H1 (cell line): ENCODE data around the gene NUBP1. TPM values are rescaled to one million over a fixed set of nuclear protein-coding genes. Genes with fewer than 3 reads are reported as not detected.

ENCODE experiments used
- BCL11A ChIP-seq, 2 experiments: IDR thresholded peaks; one replicate each; pipeline ENCODE4 v1.6.1; 2011; ENCODE audit warnings: low read depth in 2 of 2, low read length in 2 of 2, mild to moderate bottlenecking in 2 of 2
- CBX8 ChIP-seq: fragments of 300-800, 300-1000 bp; sonication (generic); IDR thresholded peaks from 2 replicates; pipeline ENCODE4 v1.7.1; 2016; ENCODE audit warnings: low read depth, low read length, borderline replicate concordance
- CEBPB ChIP-seq: IDR thresholded peaks from 2 replicates; pipeline ENCODE4 v1.6.1; 2012; ENCODE audit warnings: low read depth, low read length
- CREB1 ChIP-seq: IDR thresholded peaks from 2 replicates; pipeline ENCODE4 v1.6.1; 2012; ENCODE audit warnings: inconsistent platforms
- CTBP2 ChIP-seq: IDR thresholded peaks from 2 replicates; pipeline ENCODE4 v1.7.0; 2011; ENCODE audit warnings: borderline replicate concordance, mild to moderate bottlenecking, moderate library complexity, mixed read lengths, low read length; ENCODE audit not compliant: insufficient read depth, insufficient read length
- GABPA ChIP-seq: IDR thresholded peaks from 2 replicates; pipeline ENCODE4 v1.6.1; 2011; ENCODE audit warnings: mild to moderate bottlenecking, low read length, moderate library complexity, borderline replicate concordance; ENCODE audit not compliant: insufficient read depth
- GTF2F1 ChIP-seq: IDR thresholded peaks from 2 replicates; pipeline ENCODE4 v1.6.1; 2012; ENCODE audit warnings: low read depth, low read length, improper control_type of control experiment, borderline replicate concordance
- HDAC6 ChIP-seq: IDR thresholded peaks from one replicate; pipeline ENCODE4 v1.7.1; 2012; ENCODE audit warnings: low read depth, mild to moderate bottlenecking, inconsistent platforms, low read length, moderate library complexity
- KDM1A ChIP-seq: fragments of 200-600, 300-600 bp; sonication (generic); IDR thresholded peaks from 2 replicates; pipeline ENCODE4 v1.7.1; 2016; ENCODE audit warnings: mild to moderate bottlenecking, low read length, borderline replicate concordance
- KDM4A ChIP-seq: IDR thresholded peaks from one replicate; pipeline ENCODE4 v1.7.1; 2012; ENCODE audit warnings: low read depth, mild to moderate bottlenecking, moderate library complexity, low read length, inconsistent platforms; ENCODE audit not compliant: severe bottlenecking
- KDM5A ChIP-seq: fragments of 200-600 bp; IDR thresholded peaks from 2 replicates; pipeline ENCODE4 v1.7.1; 2012; ENCODE audit warnings: mild to moderate bottlenecking, low read length, inconsistent platforms, mixed read lengths
- PHF8 ChIP-seq: fragments of 200-600 bp; sonication (generic); conservative IDR thresholded peaks from 2 replicates; pipeline ENCODE4 v1.7.1; 2012; ENCODE audit warnings: low read depth, mild to moderate bottlenecking, inconsistent platforms, low read length, moderate library complexity
- POLR2A ChIP-seq, 2 experiments: IDR thresholded peaks; 1 replicate in 1 of 2; 2 replicates in 1 of 2; pipeline ENCODE4 v1.6.1; 2011; ENCODE audit warnings: low read depth in 2 of 2, low read length in 2 of 2, mild to moderate bottlenecking in 2 of 2; ENCODE audit errors: control extremely low read depth in 1 of 2
- POLR2AphosphoS5 ChIP-seq: IDR thresholded peaks from 2 replicates; pipeline ENCODE4 v1.6.1; 2011; ENCODE audit warnings: low read depth, low read length
- POU5F1 ChIP-seq: IDR thresholded peaks from 2 replicates; pipeline ENCODE4 v1.6.1; 2011; ENCODE audit warnings: low read depth, mild to moderate bottlenecking, low read length, moderate library complexity
- RNF2 ChIP-seq: fragments of 200-900, 300-1000 bp; sonication (generic); IDR thresholded peaks from 2 replicates; pipeline ENCODE4 v1.7.1; 2016; ENCODE audit warnings: borderline replicate concordance, low read depth, mild to moderate bottlenecking, antibody characterized with exemption, low read length; ENCODE audit not compliant: poor library complexity, severe bottlenecking; ENCODE audit errors: missing control alignments
- RXRA ChIP-seq: IDR thresholded peaks from 2 replicates; pipeline ENCODE4 v1.6.1; 2011; ENCODE audit warnings: low read depth, mild to moderate bottlenecking, low read length, moderate library complexity; ENCODE audit not compliant: insufficient read depth
- SAP30 ChIP-seq: fragments of 300-600 bp; sonication (generic); IDR thresholded peaks from 2 replicates; pipeline ENCODE4 v1.7.1; 2012; ENCODE audit warnings: low read length, moderate library complexity, mild to moderate bottlenecking, inconsistent platforms; ENCODE audit not compliant: insufficient read depth, insufficient replicate concordance
- SP1 ChIP-seq: IDR thresholded peaks from 2 replicates; pipeline ENCODE4 v1.6.1; 2011; ENCODE audit warnings: low read depth, low read length
- SP4 ChIP-seq: IDR thresholded peaks from 2 replicates; pipeline ENCODE4 v1.6.1; 2012; ENCODE audit warnings: low read length, inconsistent platforms
- TAF1 ChIP-seq: IDR thresholded peaks from 2 replicates; pipeline ENCODE4 v1.6.1; 2011; ENCODE audit warnings: mild to moderate bottlenecking, low read depth, low read length
- TAF7 ChIP-seq: optimal IDR thresholded peaks from 2 replicates; pipeline ENCODE3; 2011; ENCODE audit warnings: low read depth, mild to moderate bottlenecking, inconsistent platforms, low read length, moderate library complexity, borderline replicate concordance
- TBP ChIP-seq: IDR thresholded peaks from 2 replicates; pipeline ENCODE4 v1.6.1; 2011; ENCODE audit warnings: low read depth, low read length, improper control_type of control experiment
- TEAD4 ChIP-seq: IDR thresholded peaks from 2 replicates; pipeline ENCODE4 v1.6.1; 2012; ENCODE audit warnings: low read depth, low read length, inconsistent platforms, mixed read lengths
- YY1 ChIP-seq: IDR thresholded peaks from 2 replicates; pipeline ENCODE4 v1.6.1; 2011; ENCODE audit warnings: low read depth, mild to moderate bottlenecking, low read length
- polyA plus RNA-seq, 7 experiments: library from polyadenylated mRNA; depleted of rRNA in 3 of 7; stranded (reverse) in 5 of 7; unstranded in 2 of 7; fragments of >200 nt in 5 of 7; fragments of 200-250 nt in 2 of 7; gene quantifications; 1 replicate in 5 of 7; 2 replicates in 1 of 7; 4 replicates in 1 of 7; pipeline versions ENCODE4 v1.2.1 to v1.2.3, GENCODE V29; 2011 to 2013; ENCODE audit warnings: missing spikeins in 2 of 7, mixed read lengths in 2 of 7
- total RNA-seq: library from RNA; stranded (reverse); fragmentation: NEBNext Ultra II Directional; extraction: Animal tissue kit (Norgen Biotek cat#: 25700); gene quantifications from 2 replicates; pipeline ENCODE4 v1.2.1, GENCODE V29; 2021

The NUBP1 gene
- total and polyA plus RNA-seq, 2 of the 8 experiments (the other 6 are each of a cell fraction or from before 2014, with no cell fraction given), result 28.2 to 32.2 TPM

DNA sequence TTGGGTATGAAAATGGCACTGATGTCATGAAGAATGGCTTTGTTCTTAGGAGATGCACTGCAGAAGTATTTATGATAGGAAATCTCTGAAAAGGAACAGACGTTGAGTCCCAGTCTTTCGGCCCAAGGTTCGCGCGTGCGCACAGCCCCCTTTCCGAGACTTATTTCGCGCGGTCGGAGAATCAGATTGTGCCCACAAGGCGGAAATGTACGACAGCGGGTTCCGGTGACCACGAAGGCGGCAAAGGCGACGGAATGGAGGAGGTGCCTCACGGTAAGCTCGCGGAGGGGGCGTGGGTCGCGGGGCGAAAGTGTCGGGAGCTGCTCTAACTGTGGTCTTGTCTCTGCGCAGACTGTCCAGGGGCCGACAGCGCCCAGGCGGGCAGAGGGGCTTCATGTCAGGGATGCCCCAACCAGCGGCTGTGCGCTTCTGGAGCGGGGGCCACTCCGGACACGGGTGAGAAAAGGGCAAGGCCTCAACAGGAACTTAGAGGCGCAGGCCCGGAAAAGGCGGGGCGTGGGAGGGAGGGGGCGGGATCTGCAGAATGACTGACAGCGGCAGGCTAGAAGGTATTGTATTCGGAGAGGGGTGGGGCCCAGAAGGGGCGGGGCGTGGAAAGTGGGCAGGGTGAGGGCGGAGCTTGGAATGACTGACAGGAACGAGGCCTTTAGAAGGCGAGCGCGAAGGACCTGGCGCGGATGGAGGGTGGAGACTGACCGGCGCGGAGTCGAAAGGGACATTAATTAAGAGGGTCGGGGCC is at the start of gene NUBP1 (continued):
- TF ChIP-seq SP1 (no peak), PHF8 (peak; percentile 96), CREB1 (peak; percentile 50; the same call in 1 of the 2 replicates), CBX8 (no peak), BCL11A (IDR thresholded peaks at IDR 0.05; ENCODE audit: low read depth in 2 of 2, low read length in 2 of 2) (no peak), RNF2 (no peak), YY1 (no peak), TEAD4 (no peak), SP4 (peak; percentile 51; the same call in 1 of the 2 replicates), GABPA (peak; percentile 42; the same call in 1 of the 2 replicates), KDM1A (no peak), POLR2AphosphoS5 (peak; percentile 85), RXRA (no peak), CTBP2 (no peak), POU5F1 (no peak), CEBPB (no peak), TBP (peak; percentile 55; the same call in 1 of the 2 replicates), HDAC6 (no peak), SAP30 (no peak), TAF1 (peak; percentile 73), GTF2F1 (no peak), TAF7 (peak; percentile 35), KDM5A (no peak), POLR2A (IDR thresholded peaks at IDR 0.05; ENCODE audit: control extremely low read depth in 1 of 2, low read depth in 2 of 2, low read length in 2 of 2) (peak; percentile 59 to 90), KDM4A (no peak)
